ENCODE data around the gene CNKSR3. TPM values are rescaled to one million over a fixed set of nuclear protein-coding genes. Genes with fewer than 3 reads are reported as not detected.

CNKSR3 gene
- total RNA-seq, 1 experiment from 2014 or later: 5.6 TPM

GRCh38 chr6:154526996-154527395, 16.5 kb upstream of the CNKSR3 start:
- Mint-ChIP-seq H3K4me1 (no peaks in the 10 kb centered on the region), H3K9me3 (no peaks in the 10 kb centered on the region; a peak in 1 of 5 replicates), H3K4me3 (no peak overlapping the region), H3K27ac (no peak overlapping the region), H3K27me3 (ENCODE audit: low read depth) (no peaks in the 10 kb centered on the region; the same call in none of the 2 replicates), H3K36me3 (ENCODE audit: insufficient read depth in 1 of 3, low read depth in 3 of 3) (no peaks in the 10 kb centered on the region; a peak in 1 of 7 replicates)
- H3K4me2 ChIP-seq (ENCODE audit: insufficient read depth, insufficient read length, low read length): no peak overlapping the region
- H4K20me1 ChIP-seq (ENCODE audit: control insufficient read depth, insufficient read depth, insufficient read length): no peaks in the 10 kb centered on the region
- no peak overlapping the region for H3K56ac ChIP-seq (ENCODE audit: insufficient read length, low read depth, low read length)
- H3T11ph ChIP-seq (ENCODE audit: low read length): no peak overlapping the region
- H4K8ac ChIP-seq (replicated peaks; ENCODE audit: insufficient read length, low read depth, low read length): no peak overlapping the region
- no peaks in the 10 kb centered on the region for H3K23me2 ChIP-seq (ENCODE audit: insufficient read length, low read depth, low read length, poor library complexity, severe bottlenecking)
- no peak overlapping the region for H2BK15ac ChIP-seq (ENCODE audit: low read depth, low read length)
- no peak overlapping the region for H3K9ac ChIP-seq (ENCODE audit: extremely low read depth, insufficient read length, low read length)
- no peak overlapping the region for H3K18ac ChIP-seq (ENCODE audit: insufficient read length, low read depth, low read length)
- no peaks in the 10 kb centered on the region for H3K9me3 ChIP-seq (ENCODE audit: control insufficient read depth, low read depth, low read length)
- H2BK12ac ChIP-seq (ENCODE audit: insufficient read length, low read depth, low read length): no peak overlapping the region
- no peak overlapping the region for H2BK120ac ChIP-seq (ENCODE audit: low read depth, low read length, poor library complexity, severe bottlenecking)
- no peaks in the 10 kb centered on the region for H3K4me1 ChIP-seq (ENCODE audit: insufficient read depth, low read length)
- DNase-seq: no peak
- no peak overlapping the region for H2BK20ac ChIP-seq (ENCODE audit: low read depth, low read length, poor library complexity, severe bottlenecking)
- WGBS (ENCODE audit: extremely low coverage, insufficient read length, low lambda C conversion rate): no CpG with 5 or more reads among the region's 1 CpG
- H3K14ac ChIP-seq (ENCODE audit: insufficient read depth, low read length): no peak overlapping the region
- no peak overlapping the region for H4K5ac ChIP-seq (ENCODE audit: insufficient read length, low read depth, low read length)
- H2AFZ ChIP-seq (ENCODE audit: low read length): no peak overlapping the region
- no peak overlapping the region for H4K91ac ChIP-seq (ENCODE audit: insufficient read length, low read depth, low read length)
- no peak overlapping the region for H2BK5ac ChIP-seq (ENCODE audit: insufficient read length, low read length)
- no peak overlapping the region for H3K23ac ChIP-seq (ENCODE audit: insufficient read length, low read depth, low read length)
- no peak overlapping the region for H3K27ac ChIP-seq (ENCODE audit: insufficient read length, low read depth, low read length)
- H3K79me1 ChIP-seq (ENCODE audit: insufficient read depth, low read depth, low read length, poor library complexity, severe bottlenecking): no peaks in the 10 kb centered on the region
- H3K4ac ChIP-seq (ENCODE audit: low read depth, low read length): no peak overlapping the region
- H3K27me3 ChIP-seq (ENCODE audit: insufficient read depth, low read length): no peaks in the 10 kb centered on the region
- H3K79me2 ChIP-seq (ENCODE audit: insufficient read depth, low read length): no peaks in the 10 kb centered on the region
- no peak for TF ChIP-seq CTCF (conservative IDR thresholded peaks at IDR 0.05)
- no peak overlapping the region for H2AK5ac ChIP-seq (ENCODE audit: insufficient read length, low read length)

All from H9 (cell line).